A673 (cell line): ENCODE measurements around the gene PYGL. TPM values are rescaled to one million over a fixed set of nuclear protein-coding genes. Genes with fewer than 3 reads are reported as not detected.

Source experiments
- BruUV-seq: library from RNA; stranded (reverse); fragments of 400-500 nt; replicated peaks from 2 replicates; lab custom pipeline; 2021; lab: Mats Ljungman, UMichigan
- CTCF ChIA-PET: fragments of 300-600 bp; sonication (Branson Sonifier 250); formaldehyde crosslinking; loops from one replicate; lab custom pipeline; 2022; ENCODE audit warnings: antibody characterized with exemption; lab: Charles Lee
- POLR2A ChIA-PET: fragments of 300-600 bp; sonication (Branson Sonifier 250); formaldehyde crosslinking; loops from one replicate; lab custom pipeline; 2022; ENCODE audit warnings: antibody characterized with exemption; ENCODE audit not compliant: low non-redundant PET; lab: Charles Lee
- DNase-seq: peaks from one replicate; pipeline ENCODE4 v3.0.0-alpha.2; 2015; ENCODE audit warnings: low spot score
- H3K27ac ChIP-seq: fragments of 200-600 bp; sonication (generic); 2 replicates; pipeline ENCODE4 v1.5.1; 2016; ENCODE audit warnings: mixed run types, low read depth, mild to moderate bottlenecking, mixed read lengths, antibody characterized with exemption, low read length; ENCODE audit not compliant: poor library complexity, severe bottlenecking
- H3K27me3 ChIP-seq: fragments of 200-600 bp; sonication (generic); replicated peaks from 2 replicates; pipeline ENCODE4 v1.6.1; 2017; ENCODE audit warnings: mixed run types, low read depth, mild to moderate bottlenecking, mixed read lengths, antibody characterized with exemption, low read length; ENCODE audit not compliant: insufficient read depth, poor library complexity
- H3K36me3 ChIP-seq: fragments of 200-600 bp; sonication (generic); 2 replicates; pipeline ENCODE4 v1.6.1; 2016; ENCODE audit warnings: mixed run types, mild to moderate bottlenecking, mixed read lengths, antibody characterized with exemption, low read length; ENCODE audit not compliant: insufficient read depth, poor library complexity, severe bottlenecking
- H3K4me1 ChIP-seq: fragments of 200-600 bp; sonication (generic); 2 replicates; pipeline ENCODE4 v1.6.1; 2017; ENCODE audit warnings: mixed run types, mild to moderate bottlenecking, mixed read lengths, antibody characterized with exemption, low read length; ENCODE audit not compliant: insufficient read depth, poor library complexity, severe bottlenecking
- H3K4me3 ChIP-seq: fragments of 200-600 bp; sonication (generic); 2 replicates; pipeline ENCODE4 v1.5.1; 2016; ENCODE audit warnings: low read depth, mixed run types, mild to moderate bottlenecking, mixed read lengths, low read length; ENCODE audit not compliant: poor library complexity, severe bottlenecking
- H3K9me3 ChIP-seq: fragments of 200-600 bp; sonication (generic); 2 replicates; pipeline ENCODE4 v1.6.1; 2016; ENCODE audit warnings: mixed run types, low read depth, mild to moderate bottlenecking, mixed read lengths, antibody characterized with exemption, low read length; ENCODE audit not compliant: poor library complexity, severe bottlenecking
- EZH2 ChIP-seq: fragments of 200-600 bp; sonication (generic); IDR thresholded peaks from 2 replicates; pipeline ENCODE4 v1.6.1; 2017; ENCODE audit warnings: borderline replicate concordance, low read depth, mild to moderate bottlenecking, mixed read lengths, antibody characterized with exemption, low read length; ENCODE audit not compliant: poor library complexity, severe bottlenecking
- intact Hi-C: fragments of 100-400 bp; cut with micrococcal nuclease; formaldehyde crosslinking; loops from one replicate; pipeline ENCODE4 v1.10.0; 2022; ENCODE audit not compliant: unreplicated experiment
- total RNA-seq: library from RNA; stranded (reverse); gene quantifications from 2 replicates; pipeline ENCODE4 v1.2.3, GENCODE V29; 2021
- TF ChIP-seq, protein P1 (sequence below): fragments of 300-800, 200-600 bp; sonication (generic); conservative IDR thresholded peaks from 2 replicates; pipeline ENCODE4 v1.5.1; 2017; ENCODE audit warnings: low read depth, mild to moderate bottlenecking, antibody characterized with exemption, low read length, moderate library complexity, mixed read lengths

PYGL gene
- total RNA-seq, 1 experiment from 2014 or later: 14.2 TPM

GRCh38 chr14:50972734-50973133, 28.5 kb upstream of the PYGL start:
- intact Hi-C loops: no loop called here
- no peak for TF ChIP-seq EZH2
- TF ChIP-seq, protein P1, sequence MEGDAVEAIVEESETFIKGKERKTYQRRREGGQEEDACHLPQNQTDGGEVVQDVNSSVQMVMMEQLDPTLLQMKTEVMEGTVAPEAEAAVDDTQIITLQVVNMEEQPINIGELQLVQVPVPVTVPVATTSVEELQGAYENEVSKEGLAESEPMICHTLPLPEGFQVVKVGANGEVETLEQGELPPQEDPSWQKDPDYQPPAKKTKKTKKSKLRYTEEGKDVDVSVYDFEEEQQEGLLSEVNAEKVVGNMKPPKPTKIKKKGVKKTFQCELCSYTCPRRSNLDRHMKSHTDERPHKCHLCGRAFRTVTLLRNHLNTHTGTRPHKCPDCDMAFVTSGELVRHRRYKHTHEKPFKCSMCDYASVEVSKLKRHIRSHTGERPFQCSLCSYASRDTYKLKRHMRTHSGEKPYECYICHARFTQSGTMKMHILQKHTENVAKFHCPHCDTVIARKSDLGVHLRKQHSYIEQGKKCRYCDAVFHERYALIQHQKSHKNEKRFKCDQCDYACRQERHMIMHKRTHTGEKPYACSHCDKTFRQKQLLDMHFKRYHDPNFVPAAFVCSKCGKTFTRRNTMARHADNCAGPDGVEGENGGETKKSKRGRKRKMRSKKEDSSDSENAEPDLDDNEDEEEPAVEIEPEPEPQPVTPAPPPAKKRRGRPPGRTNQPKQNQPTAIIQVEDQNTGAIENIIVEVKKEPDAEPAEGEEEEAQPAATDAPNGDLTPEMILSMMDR: no peak
- BruUV-seq: no TSS peak

GRCh38 chr14:50970886-50971781, 26.9 kb upstream of the PYGL start:
- DNase-seq: no peak
- Histone ChIP-seq H3K4me3 (no peak overlapping the region), H3K4me1 (no peaks in the 10 kb centered on the region), H3K27me3 (no peaks in the 10 kb centered on the region), H3K9me3 (no peaks in the 10 kb centered on the region), H3K27ac (no peak overlapping the region), H3K36me3 (no peaks in the 10 kb centered on the region)
- POLR2A ChIA-PET: interaction anchor here (0.6 kb wide), 1 partner anchor 137 kb away, joined by 3 read pairs; no protein-coding TSS in a partner anchor
- intact Hi-C loops: no loop called here
- BruUV-seq: no TSS peak
- TF ChIP-seq, protein P1: no peak
- no peak for TF ChIP-seq EZH2
- CTCF ChIA-PET: no interaction called here

More at GRCh38 chr14:50972734-50973133, 28.5 kb upstream of the PYGL start:
- Histone ChIP-seq H3K4me3 (no peak overlapping the region), H3K4me1 (no peaks in the 10 kb centered on the region), H3K27ac (no peak overlapping the region), H3K9me3 (no peaks in the 10 kb centered on the region), H3K27me3 (no peaks in the 10 kb centered on the region), H3K36me3 (no peaks in the 10 kb centered on the region)
- ChIA-PET CTCF (no interaction called here), POLR2A (interaction anchor here (0.6 kb wide), 1 partner anchor 68 kb away, joined by 3 read pairs; no protein-coding TSS in a partner anchor)
- no peak for DNase-seq

- DNase-seq: no peak
- Histone ChIP-seq H3K4me3 (no peak overlapping the region), H3K9me3 (no peaks in the 10 kb centered on the region), H3K4me1 (peaks cover 10% of the 10 kb centered on the region), H3K27me3 (no peaks in the 10 kb centered on the region), H3K36me3 (no peaks in the 10 kb centered on the region), H3K27ac (no peak overlapping the region)
- no TSS peak for BruUV-seq
- ChIA-PET POLR2A (no interaction called here), CTCF (no interaction called here)
- TF ChIP-seq, protein P1: no peak
- TF ChIP-seq EZH2: no peak
- intact Hi-C loops: no loop called here
These were observed 23.5 kb upstream of the PYGL start for GRCh38 chr14:50967790-50968189.
